A549 (cell line): ENCODE measurements around the gene DMGDH. TPM values are rescaled to one million over a fixed set of nuclear protein-coding genes. Genes with fewer than 3 reads are reported as not detected.

ENCODE experiments used
- ATAC-seq, 2 experiments: fragments of 200-7000 bp in 1 of 2; fragments of >200 bp in 1 of 2; cut with Nextera tagmentation in 1 of 2; cut with Tn5 transposase in 1 of 2; 3 replicates each; pipeline versions ENCODE4 v1.8.0 to v1.9.1; 2018 to 2020; ENCODE audit warnings: mild to moderate bottlenecking in 1 of 2, moderate library complexity in 1 of 2
- CTCF ChIA-PET: fragments of 300-600 bp; sonication (Branson Sonifier 250); formaldehyde crosslinking; extraction: SDS; loops from one replicate; lab custom pipeline; 2021; ENCODE audit warnings: antibody characterized with exemption, inconsistent platforms; lab: Yijun Ruan, JAX
- POLR2A ChIA-PET: fragments of 350-600 bp; formaldehyde crosslinking; extraction: SDS; loops from one replicate; lab custom pipeline; 2021; ENCODE audit warnings: antibody characterized with exemption, inconsistent platforms; lab: Yijun Ruan, JAX
- DNase-seq, 2 experiments: peaks; one replicate each; pipeline versions ENCODE4 v3.0.0 to v3.0.0-alpha.2; 2011 to 2016; ENCODE audit warnings: low read depth in 1 of 2, low spot score in 1 of 2
- FAIRE-seq: peaks from 2 replicates; lab custom pipeline; 2011; peaks lifted over from hg19 to GRCh38; lab: Jason Lieb, UNC
- H3K27ac ChIP-seq, 2 experiments: fragments of >200 bp; sonication (Bioruptor Twin); formaldehyde crosslinking; 3 replicates each; pipeline ENCODE4 v1.5.1; 2016 to 2017
- H3K4me1 ChIP-seq: fragments of >200 bp; sonication (Bioruptor Twin); formaldehyde crosslinking; 3 replicates; pipeline ENCODE4 v1.6.1; 2016
- H3K4me2 ChIP-seq: fragments of >200 bp; sonication (Bioruptor Twin); formaldehyde crosslinking; 3 replicates; pipeline ENCODE4 v1.6.1; 2016
- H3K4me3 ChIP-seq: fragments of >200 bp; sonication (Bioruptor Twin); formaldehyde crosslinking; 3 replicates; pipeline ENCODE4 v1.5.1; 2016
- H3K9me3 ChIP-seq: fragments of >200 bp; sonication (Bioruptor Twin); formaldehyde crosslinking; 3 replicates; pipeline ENCODE4 v1.6.1; 2016
- ATOH8 ChIP-seq: fragments of 250-450 bp; sonication (Bioruptor Pico); IDR thresholded peaks from 2 replicates; pipeline ENCODE4 v1.5.0; 2020; ENCODE audit warnings: low read depth, mild to moderate bottlenecking, moderate library complexity
- CHD2 ChIP-seq: fragments of 150-350 bp; IDR thresholded peaks from 2 replicates; pipeline ENCODE4 v1.6.1; 2014; ENCODE audit warnings: low read length; ENCODE audit not compliant: partially characterized antibody
- CTCF ChIP-seq: fragments of >200 bp; sonication (Bioruptor Twin); formaldehyde crosslinking; IDR thresholded peaks from 3 replicates; pipeline ENCODE4 v1.5.1; 2016
- EHMT2 ChIP-seq: fragments of 200-600 bp; sonication (generic); IDR thresholded peaks from 2 replicates; pipeline ENCODE4 v1.6.1; 2016; ENCODE audit warnings: antibody characterized with exemption, low read depth, mild to moderate bottlenecking, moderate library complexity
- FOSB ChIP-seq: fragments of 250-450 bp; sonication (Bioruptor Pico); IDR thresholded peaks from 2 replicates; pipeline ENCODE4 v1.5.0; 2020; ENCODE audit warnings: mild to moderate bottlenecking, moderate library complexity
- FOXS1 ChIP-seq: fragments of 250-450 bp; sonication (Bioruptor Pico); IDR thresholded peaks from 2 replicates; pipeline ENCODE4 v1.5.0; 2020; ENCODE audit warnings: mild to moderate bottlenecking, moderate library complexity
- HOXB13 ChIP-seq: fragments of 250-450 bp; sonication (Bioruptor Pico); IDR thresholded peaks from 2 replicates; pipeline ENCODE4 v1.5.0; 2020; ENCODE audit warnings: low read depth, mild to moderate bottlenecking, moderate library complexity
- JUN ChIP-seq, 2 experiments: fragments of >200 bp; sonication (Bioruptor Twin); formaldehyde crosslinking; IDR thresholded peaks; 2 replicates in 1 of 2; 3 replicates in 1 of 2; pipeline ENCODE4 v1.6.1; 2016 to 2017
- MAX ChIP-seq: IDR thresholded peaks from 2 replicates; pipeline ENCODE4 v1.6.1; 2012
- MYC ChIP-seq: IDR thresholded peaks from 2 replicates; pipeline ENCODE4 v1.6.1; 2012; ENCODE audit warnings: mild to moderate bottlenecking, inconsistent platforms, low read length, improper control_type of control experiment, borderline replicate concordance
- NFE2L2 ChIP-seq: fragments of 150-350 bp; conservative IDR thresholded peaks from 2 replicates; pipeline ENCODE4 v1.6.1; 2014; ENCODE audit warnings: low read length
- NR3C1 ChIP-seq: fragments of >200 bp; sonication (Bioruptor Twin); formaldehyde crosslinking; IDR thresholded peaks from 3 replicates; pipeline ENCODE4 v1.6.1; 2017
- POLR2A ChIP-seq: IDR thresholded peaks from 2 replicates; pipeline ENCODE4 v1.6.1; 2012; ENCODE audit warnings: mild to moderate bottlenecking, low read length
- RARB ChIP-seq: fragments of 250-450 bp; sonication (Bioruptor Pico); IDR thresholded peaks from 2 replicates; pipeline ENCODE4 v1.8.0; 2021; ENCODE audit warnings: mild to moderate bottlenecking, moderate library complexity
- REST ChIP-seq: fragments of 200-600 bp; sonication (generic); IDR thresholded peaks from 2 replicates; pipeline ENCODE4 v1.6.1; 2016; ENCODE audit warnings: antibody characterized with exemption, mild to moderate bottlenecking, moderate library complexity
- RFX5 ChIP-seq: fragments of 450-650 bp; IDR thresholded peaks from 2 replicates; pipeline ENCODE4 v1.7.1; 2014; ENCODE audit warnings: antibody characterized with exemption, mild to moderate bottlenecking, moderate library complexity
- SMC3 ChIP-seq: fragments of >200 bp; sonication (Bioruptor Twin); formaldehyde crosslinking; IDR thresholded peaks from 3 replicates; pipeline ENCODE4 v1.6.1; 2018; ENCODE audit warnings: inconsistent platforms
- SREBF2 ChIP-seq: fragments of 450-650 bp; IDR thresholded peaks from 2 replicates; pipeline ENCODE4 v1.6.1; 2014; ENCODE audit warnings: mild to moderate bottlenecking, moderate library complexity
- TP53 ChIP-seq: fragments of 250-450 bp; sonication (Bioruptor Pico); IDR thresholded peaks from 2 replicates; pipeline ENCODE4 v1.5.0; 2021; ENCODE audit warnings: mild to moderate bottlenecking, moderate library complexity
- USF2 ChIP-seq: fragments of 450-650 bp; IDR thresholded peaks from 2 replicates; pipeline ENCODE4 v1.6.1; 2014; ENCODE audit warnings: antibody characterized with exemption
- ZNF302 ChIP-seq: fragments of 250-450 bp; sonication (Bioruptor Pico); IDR thresholded peaks from 2 replicates; pipeline ENCODE4 v1.9.0; 2021; ENCODE audit warnings: inconsistent platforms, mild to moderate bottlenecking, moderate library complexity
- WGBS: methylation state at CpG from one replicate; pipeline ENCODE4 v1.1.6; 2017; ENCODE audit errors: missing lambda C conversion rate; 5-methylcytosine and 5-hydroxymethylcytosine counted together
- polyA plus RNA-seq, 4 experiments: library from polyadenylated mRNA; depleted of rRNA in 3 of 4; stranded (reverse); fragments of >200 nt; fragmentation: RNase III in 1 of 4; extraction: RNeasy Plus Mini Kit Qiagen cat#74134 plus additional on column Dnase treatment in 1 of 4; gene quantifications; 2 replicates in 3 of 4; 3 replicates in 1 of 4; pipeline ENCODE4 v1.2.3, GENCODE V29; 2011 to 2017

The DMGDH gene
- polyA plus RNA-seq, 2 of the 4 experiments (the other 2 are of a cell fraction): 2.2 TPM; not detected in 1

- TF ChIP-seq ZNF302 (CRISPR knock-in tag) (no peak), EHMT2 (no peak), JUN (IDR thresholded peaks at IDR 0.05) (no peak)
Observed at GRCh38 chr5:79056847-79057246, 12.6 kb downstream of the DMGDH start (continued).

- ATAC-seq (no peak), FAIRE-seq (no peak), DNase-seq (no peak)
- H3K4me1 ChIP-seq: no peaks in the 10 kb centered on the region
- no peak overlapping the region for H3K4me3 ChIP-seq
- H3K4me2 ChIP-seq: no peak overlapping the region
- TF ChIP-seq MAX: no peak
- TF ChIP-seq ZNF302 (CRISPR knock-in tag): no peak
- no peak for TF ChIP-seq FOSB (CRISPR knock-in tag)
- TF ChIP-seq RARB (CRISPR knock-in tag): no peak
- no peak for TF ChIP-seq CHD2
- no peak for TF ChIP-seq ATOH8 (CRISPR knock-in tag)
- TF ChIP-seq REST: no peak
- no peak for TF ChIP-seq NR3C1
- no peak for TF ChIP-seq TP53 (CRISPR knock-in tag)
- TF ChIP-seq MYC: no peak
- TF ChIP-seq RFX5: no peak
- TF ChIP-seq HOXB13: no peak
- no peak for TF ChIP-seq USF2
- TF ChIP-seq EHMT2: no peak
- no peak for TF ChIP-seq POLR2A
- no peak for TF ChIP-seq FOXS1 (CRISPR knock-in tag)
- no peak for TF ChIP-seq NFE2L2
- TF ChIP-seq SREBF2: no peak
- TF ChIP-seq CTCF: no peak
- TF ChIP-seq SMC3: no peak
- peaks cover 4% of the 10 kb centered on the region; the same call in 1 of the 3 replicates for H3K9me3 ChIP-seq
- no peak overlapping the region for H3K27ac ChIP-seq
- WGBS: 27% methylated on average over 1 of the region's 1 CpG
- ChIA-PET POLR2A (no interaction called here), CTCF (interaction anchor here (1.1 to 1.5 kb wide), 3 partner anchors 30 to 78 kb away, joined by 3 to 9 read pairs (median 6); no protein-coding TSS in a partner anchor)
Observed at GRCh38 chr5:79055017-79055416, 14.5 kb downstream of the DMGDH start.
